H9 (cell line): ENCODE data around the gene HIP1. TPM values are rescaled to one million over a fixed set of nuclear protein-coding genes. Genes with fewer than 3 reads are reported as not detected.
"Not testable (repeated sequence)": the region's sequence is repeated elsewhere in the genome, so short reads cannot be mapped to it uniquely, and the experiment has no call there.

Experiments
- DNase-seq: peaks from one replicate; pipeline ENCODE4 v3.0.0-alpha.2; 2017
- H2AFZ ChIP-seq: one replicate; pipeline ENCODE4 v1.6.1; 2013; ENCODE audit warnings: mild to moderate bottlenecking, low read length, control low read depth, moderate library complexity
- H2AK5ac ChIP-seq: 2 replicates; pipeline ENCODE4 v1.6.1; 2013; ENCODE audit warnings: low read length, control low read depth, mixed read lengths; ENCODE audit not compliant: insufficient read length
- H2BK120ac ChIP-seq: one replicate; pipeline ENCODE4 v1.6.1; 2013; ENCODE audit warnings: low read depth, mild to moderate bottlenecking, low read length, control low read depth, inconsistent platforms; ENCODE audit not compliant: poor library complexity, severe bottlenecking
- H2BK12ac ChIP-seq: 2 replicates; pipeline ENCODE4 v1.6.1; 2013; ENCODE audit warnings: low read length, control low read depth, mixed read lengths, low read depth; ENCODE audit not compliant: insufficient read length
- H2BK15ac ChIP-seq: 2 replicates; pipeline ENCODE4 v1.6.1; 2013; ENCODE audit warnings: low read depth, low read length, control low read depth
- H2BK20ac ChIP-seq: one replicate; pipeline ENCODE4 v1.6.1; 2013; ENCODE audit warnings: low read depth, mild to moderate bottlenecking, low read length, control low read depth, inconsistent platforms; ENCODE audit not compliant: poor library complexity, severe bottlenecking
- H2BK5ac ChIP-seq: 2 replicates; pipeline ENCODE4 v1.6.1; 2013; ENCODE audit warnings: low read length, control low read depth, mixed read lengths; ENCODE audit not compliant: insufficient read length
- H3K14ac ChIP-seq: 2 replicates; pipeline ENCODE4 v1.6.1; 2013; ENCODE audit warnings: low read length, control low read depth; ENCODE audit not compliant: insufficient read depth
- H3K18ac ChIP-seq: 2 replicates; pipeline ENCODE4 v1.6.1; 2013; ENCODE audit warnings: low read depth, mild to moderate bottlenecking, mixed read lengths, low read length, control low read depth; ENCODE audit not compliant: insufficient read length
- H3K23ac ChIP-seq: 2 replicates; pipeline ENCODE4 v1.6.1; 2013; ENCODE audit warnings: low read length, control low read depth, mixed read lengths, low read depth; ENCODE audit not compliant: insufficient read length
- H3K23me2 ChIP-seq: 2 replicates; pipeline ENCODE4 v1.6.1; 2013; ENCODE audit warnings: low read depth, mild to moderate bottlenecking, mixed read lengths, low read length, control low read depth; ENCODE audit not compliant: insufficient read length, poor library complexity, severe bottlenecking
- H3K27ac ChIP-seq: 2 replicates; pipeline ENCODE4 v1.5.1; 2013; ENCODE audit warnings: low read length, control low read depth, mixed read lengths, low read depth; ENCODE audit not compliant: insufficient read length
- H3K27me3 ChIP-seq: 2 replicates; pipeline ENCODE4 v1.6.1; 2013; ENCODE audit warnings: low read length, control low read depth, inconsistent platforms; ENCODE audit not compliant: insufficient read depth
- H3K4ac ChIP-seq: 2 replicates; pipeline ENCODE4 v1.6.1; 2013; ENCODE audit warnings: low read depth, mild to moderate bottlenecking, control low read depth, inconsistent platforms, low read length, moderate library complexity
- H3K4me1 ChIP-seq: 2 replicates; pipeline ENCODE4 v1.6.1; 2013; ENCODE audit warnings: low read length, control low read depth, inconsistent platforms; ENCODE audit not compliant: insufficient read depth
- H3K4me2 ChIP-seq: 2 replicates; pipeline ENCODE4 v1.6.1; 2013; ENCODE audit warnings: low read length, control low read depth, mixed read lengths; ENCODE audit not compliant: insufficient read length, insufficient read depth
- H3K56ac ChIP-seq: 2 replicates; pipeline ENCODE4 v1.6.1; 2013; ENCODE audit warnings: low read depth, mild to moderate bottlenecking, mixed read lengths, low read length, control low read depth; ENCODE audit not compliant: insufficient read length
- H3K79me1 ChIP-seq: 2 replicates; pipeline ENCODE4 v1.6.1; 2013; ENCODE audit warnings: low read depth, mild to moderate bottlenecking, moderate library complexity, low read length, control low read depth, inconsistent platforms; ENCODE audit not compliant: insufficient read depth, poor library complexity, severe bottlenecking
- H3K79me2 ChIP-seq: 2 replicates; pipeline ENCODE4 v1.6.1; 2013; ENCODE audit warnings: low read length, control low read depth, inconsistent platforms; ENCODE audit not compliant: insufficient read depth
- H3K9ac ChIP-seq: 2 replicates; pipeline ENCODE4 v1.6.1; 2013; ENCODE audit warnings: low read length, control low read depth, mixed read lengths; ENCODE audit not compliant: insufficient read length; ENCODE audit errors: extremely low read depth
- H3K9me3 ChIP-seq: one replicate; pipeline ENCODE4 v1.6.1; 2013; ENCODE audit warnings: low read depth, low read length, inconsistent platforms; ENCODE audit not compliant: control insufficient read depth
- H3T11ph ChIP-seq: one replicate; pipeline ENCODE4 v1.6.1; 2013; ENCODE audit warnings: mild to moderate bottlenecking, low read length, control low read depth, inconsistent platforms
- H4K20me1 ChIP-seq: one replicate; pipeline ENCODE4 v1.6.1; 2013; ENCODE audit not compliant: control insufficient read depth, insufficient read length, insufficient read depth
- H4K5ac ChIP-seq: 2 replicates; pipeline ENCODE4 v1.6.1; 2013; ENCODE audit warnings: low read depth, mild to moderate bottlenecking, mixed read lengths, low read length, control low read depth; ENCODE audit not compliant: insufficient read length
- H4K8ac ChIP-seq: replicated peaks from 2 replicates; pipeline ENCODE4 v1.6.1; 2013; ENCODE audit warnings: low read length, control low read depth, mixed read lengths, low read depth; ENCODE audit not compliant: insufficient read length
- H4K91ac ChIP-seq: 2 replicates; pipeline ENCODE4 v1.6.1; 2013; ENCODE audit warnings: low read depth, mild to moderate bottlenecking, moderate library complexity, mixed read lengths, low read length, control low read depth; ENCODE audit not compliant: insufficient read length
- H3K27ac Mint-ChIP-seq, 3 experiments: 2 replicates in 2 of 3; 3 replicates in 1 of 3; pipeline ENCODE4 v1.8.0; 2020 to 2021; ENCODE audit warnings: mixed read lengths in 3 of 3, mild to moderate bottlenecking in 1 of 3, moderate library complexity in 1 of 3
- H3K27me3 Mint-ChIP-seq: 2 replicates; pipeline ENCODE4 v1.8.0; 2021; ENCODE audit warnings: low read depth, mild to moderate bottlenecking, moderate library complexity, mixed read lengths
- H3K36me3 Mint-ChIP-seq, 3 experiments: 2 replicates in 2 of 3; 3 replicates in 1 of 3; pipeline ENCODE4 v1.8.0; 2020 to 2021; ENCODE audit warnings: low read depth in 3 of 3, mixed read lengths in 3 of 3; ENCODE audit not compliant: insufficient read depth in 1 of 3
- H3K4me1 Mint-ChIP-seq, 2 experiments: 2 replicates each; pipeline ENCODE4 v1.8.0; 2020; ENCODE audit warnings: mixed read lengths in 2 of 2
- H3K4me3 Mint-ChIP-seq, 2 experiments: 2 replicates in 1 of 2; 3 replicates in 1 of 2; pipeline ENCODE4 v1.8.0; 2020 to 2021; ENCODE audit warnings: mild to moderate bottlenecking in 2 of 2, mixed read lengths in 2 of 2, moderate library complexity in 1 of 2
- H3K9me3 Mint-ChIP-seq, 2 experiments: 2 replicates in 1 of 2; 3 replicates in 1 of 2; pipeline ENCODE4 v1.8.0; 2020; ENCODE audit warnings: mild to moderate bottlenecking in 2 of 2, mixed read lengths in 2 of 2, moderate library complexity in 1 of 2
- WGBS: extraction: QIAGEN DNeasy Blood & Tissue Kit; methylation state at CpG from one replicate; pipeline ENCODE4 v1.1.7; 2013; ENCODE audit warnings: missing lambda C conversion rate, low lambda C conversion rate, mixed read lengths; ENCODE audit not compliant: insufficient read length; ENCODE audit errors: extremely low coverage; 5-methylcytosine and 5-hydroxymethylcytosine counted together
- total RNA-seq: library from RNA; stranded (reverse); gene quantifications from 2 replicates; pipeline ENCODE4 v1.2.1, GENCODE V29; 2021
- TF ChIP-seq, protein P1 (sequence below): fragments of 200-600 bp; sonication (generic); conservative IDR thresholded peaks from 3 replicates; pipeline ENCODE4 v1.8.0; 2021; ENCODE audit warnings: antibody characterized with exemption, mild to moderate bottlenecking

Gene HIP1
- total RNA-seq, 1 experiment from 2014 or later, result 87.5 TPM

DNA sequence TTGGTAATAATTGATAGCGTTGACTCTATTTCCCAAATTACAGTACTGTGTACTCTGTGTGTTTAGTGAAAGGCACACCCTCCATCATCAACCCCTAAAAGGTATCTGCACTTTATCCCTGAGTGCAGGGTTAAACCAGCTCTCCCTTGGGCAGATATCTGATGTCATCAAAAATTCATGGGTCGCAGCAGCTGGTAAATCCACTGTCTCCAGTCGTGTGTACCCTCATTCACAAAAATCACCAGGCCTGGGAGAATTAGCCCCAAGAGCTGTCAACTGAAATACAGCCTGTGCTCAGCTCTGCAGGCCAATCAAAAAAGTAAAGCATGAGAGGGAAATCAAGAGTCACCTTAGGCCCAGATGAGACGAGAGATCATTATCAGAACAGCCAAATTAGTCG, 103.7 kb downstream of the HIP1 start:
- Histone ChIP-seq H3K9ac (no peak overlapping the region), H2AFZ (no peak overlapping the region), H3K18ac (no peak overlapping the region), H4K20me1 (no peaks in the 10 kb centered on the region), H2BK20ac (no peak overlapping the region), H3K27ac (no peak overlapping the region), H2AK5ac (no peak overlapping the region), H3K56ac (no peak overlapping the region), H3K23me2 (peaks cover 15% of the 10 kb centered on the region), H3K79me2 (peaks cover 22% of the 10 kb centered on the region; the same call in 1 of the 2 replicates), H3K4me1 (peaks cover 5% of the 10 kb centered on the region; the same call in 1 of the 2 replicates), H3K4ac (no peak overlapping the region), H3K23ac (no peak overlapping the region), H2BK12ac (no peak overlapping the region), H3T11ph (no peak overlapping the region), H3K27me3 (no peaks in the 10 kb centered on the region), H3K9me3 (no peaks in the 10 kb centered on the region), H3K4me2 (no peak overlapping the region), H4K91ac (no peak overlapping the region), H4K8ac (no peak overlapping the region), H3K14ac (no peak overlapping the region), H4K5ac (no peak overlapping the region), H2BK5ac (no peak overlapping the region), H2BK120ac (no peak overlapping the region), H2BK15ac (no peak overlapping the region), H3K79me1 (peaks cover 23% of the 10 kb centered on the region)
- TF ChIP-seq, protein P1, sequence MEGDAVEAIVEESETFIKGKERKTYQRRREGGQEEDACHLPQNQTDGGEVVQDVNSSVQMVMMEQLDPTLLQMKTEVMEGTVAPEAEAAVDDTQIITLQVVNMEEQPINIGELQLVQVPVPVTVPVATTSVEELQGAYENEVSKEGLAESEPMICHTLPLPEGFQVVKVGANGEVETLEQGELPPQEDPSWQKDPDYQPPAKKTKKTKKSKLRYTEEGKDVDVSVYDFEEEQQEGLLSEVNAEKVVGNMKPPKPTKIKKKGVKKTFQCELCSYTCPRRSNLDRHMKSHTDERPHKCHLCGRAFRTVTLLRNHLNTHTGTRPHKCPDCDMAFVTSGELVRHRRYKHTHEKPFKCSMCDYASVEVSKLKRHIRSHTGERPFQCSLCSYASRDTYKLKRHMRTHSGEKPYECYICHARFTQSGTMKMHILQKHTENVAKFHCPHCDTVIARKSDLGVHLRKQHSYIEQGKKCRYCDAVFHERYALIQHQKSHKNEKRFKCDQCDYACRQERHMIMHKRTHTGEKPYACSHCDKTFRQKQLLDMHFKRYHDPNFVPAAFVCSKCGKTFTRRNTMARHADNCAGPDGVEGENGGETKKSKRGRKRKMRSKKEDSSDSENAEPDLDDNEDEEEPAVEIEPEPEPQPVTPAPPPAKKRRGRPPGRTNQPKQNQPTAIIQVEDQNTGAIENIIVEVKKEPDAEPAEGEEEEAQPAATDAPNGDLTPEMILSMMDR, result no peak
- H3K27ac Mint-ChIP-seq, result peak overlapping the region in 2 of 3 experiments; percentile 50 to 59; a peak in 3 of 7 replicates
- no peaks in the 10 kb centered on the region; the same call in 1 of the 2 replicates for H3K27me3 Mint-ChIP-seq
- H3K9me3 Mint-ChIP-seq, result no peaks in the 10 kb centered on the region
- no peak overlapping the region for H3K4me3 Mint-ChIP-seq
- DNase-seq, result no peak
- peaks cover 36 to 43% (median 39%) of the 10 kb centered on the region in 3 experiments; a peak in 6 of 7 replicates for H3K36me3 Mint-ChIP-seq
- peaks cover 42 to 46% of the 10 kb centered on the region in 2 experiments for H3K4me1 Mint-ChIP-seq
- no CpG with 5 or more reads among the region's 5 CpGs for WGBS

DNA sequence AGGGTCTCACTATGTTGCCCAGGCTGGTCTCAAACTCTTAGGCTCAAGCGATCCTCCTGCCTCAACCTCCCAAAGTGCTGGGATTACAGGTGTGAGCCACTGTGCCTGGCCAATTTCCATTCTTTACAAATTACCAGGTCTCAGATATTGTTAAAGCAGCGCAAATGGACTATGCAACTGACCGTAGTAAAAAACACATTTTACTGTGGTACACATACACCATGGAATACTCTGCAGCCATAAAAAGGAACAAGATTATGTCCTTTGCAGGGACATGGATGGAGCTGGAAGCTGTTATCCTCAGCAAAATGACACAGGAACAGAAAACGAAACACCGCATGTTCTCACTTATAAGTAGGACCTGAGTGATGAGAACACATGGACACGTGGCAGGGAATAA, 106.2 kb downstream of the HIP1 start:
- not testable (repeated sequence) for H4K5ac ChIP-seq, H2BK5ac ChIP-seq, H2BK120ac ChIP-seq, H4K91ac ChIP-seq, H3K23ac ChIP-seq, H3K4me3 Mint-ChIP-seq, H3K27me3 Mint-ChIP-seq, H3K9me3 ChIP-seq, H3K27ac ChIP-seq, H2BK15ac ChIP-seq, H4K8ac ChIP-seq, H3T11ph ChIP-seq, H2BK20ac ChIP-seq, H3K18ac ChIP-seq, H3K14ac ChIP-seq, H2BK12ac ChIP-seq, DNase-seq, H3K23me2 ChIP-seq, H2AFZ ChIP-seq, H2AK5ac ChIP-seq, H3K4me2 ChIP-seq, H3K4me1 ChIP-seq, H3K56ac ChIP-seq, H3K4ac ChIP-seq, H3K9ac ChIP-seq, H3K27me3 ChIP-seq, H4K20me1 ChIP-seq
- Histone ChIP-seq H3K79me2 (peaks cover 21% of the 10 kb centered on the region; the same call in 1 of the 2 replicates), H3K79me1 (peaks cover 26% of the 10 kb centered on the region)
- Mint-ChIP-seq H3K36me3 (peaks cover 60 to 65% (median 63%) of the 10 kb centered on the region in 3 experiments), H3K27ac (peak overlapping the region in 1 of 3 experiments; percentile 18; a peak in 1 of 7 replicates), H3K9me3 (peaks cover 7 to 11% of the 10 kb centered on the region in 2 experiments; a peak in 4 of 5 replicates), H3K4me1 (peaks cover 34 to 36% of the 10 kb centered on the region in 2 experiments)
- no CpG with 5 or more reads among the region's 6 CpGs for WGBS
